HCT116 (cell line): ENCODE measurements around the gene MYO1B. TPM values are rescaled to one million over a fixed set of nuclear protein-coding genes. Genes with fewer than 3 reads are reported as not detected.

Source experiments
- ATAC-seq: fragments of 200-7000 bp; cut with Tn5 transposase; 2 replicates; pipeline ENCODE4 v1.9.1; 2020; ENCODE audit warnings: mild to moderate bottlenecking, moderate library complexity
- BruUV-seq: library from RNA; stranded (reverse); fragments of 400-500 nt; replicated peaks from 2 replicates; lab custom pipeline; 2021; lab: Mats Ljungman, UMichigan
- CTCF ChIA-PET: fragments of 300-600 bp; sonication (Branson Sonifier 250); formaldehyde crosslinking; loops from one replicate; lab custom pipeline; 2021; ENCODE audit warnings: antibody characterized with exemption; lab: Charles Lee
- POLR2A ChIA-PET: fragments of 300-600, 350-600 bp; sonication (Branson Sonifier 250); formaldehyde crosslinking; loops from one replicate; lab custom pipeline; 2021; ENCODE audit warnings: antibody characterized with exemption; lab: Charles Lee
- RAD21 ChIA-PET, 2 experiments: fragments of 300-600 bp; sonication (Branson Sonifier 250); formaldehyde crosslinking; loops; one replicate each; lab custom pipeline; 2023; ENCODE audit warnings: low total read pairs in 2 of 2; ENCODE audit not compliant: uncharacterized antibody in 2 of 2, unreplicated experiment in 2 of 2, low non-redundant PET in 1 of 2; lab: Charles Lee
- DNase-seq: peaks from one replicate; pipeline ENCODE4 v3.0.0-alpha.2; 2010; ENCODE audit warnings: low read depth, low spot score
- H2AFZ ChIP-seq: fragments of 200-600 bp; shearing (Covaris generic), sonication (generic); 2 replicates; pipeline ENCODE4 v1.6.1; 2017; ENCODE audit warnings: low read depth, mixed run types, mixed read lengths, antibody characterized with exemption, low read length; ENCODE audit not compliant: poor library complexity, severe bottlenecking
- H3K27ac ChIP-seq: 2 replicates; pipeline ENCODE4 v1.5.1; 2012; ENCODE audit warnings: low read depth, low read length
- H3K27me3 ChIP-seq: fragments of 200-600 bp; sonication (generic); 2 replicates; pipeline ENCODE4 v1.6.1; 2016; ENCODE audit warnings: mixed run types, low read length, mixed read lengths; ENCODE audit not compliant: insufficient read depth
- H3K36me3 ChIP-seq, 2 experiments: fragments of 200-500 bp in 1 of 2; fragments of 200-600 bp in 1 of 2; sonication (Bioruptor generic) in 1 of 2; sonication (generic) in 1 of 2; 2 replicates each; pipeline versions ENCODE4 v1.5.1 to v1.6.1; 2014 to 2016; ENCODE audit warnings: low read length in 2 of 2, inconsistent platforms in 1 of 2, mixed read lengths in 1 of 2, mixed run types in 1 of 2; ENCODE audit not compliant: insufficient read depth in 2 of 2, control insufficient read depth in 1 of 2
- H3K4me1 ChIP-seq, 2 experiments: fragments of 200-600 bp in 1 of 2; sonication (generic) in 1 of 2; 2 replicates each; pipeline versions ENCODE4 v1.5.1 to v1.6.1; 2012 to 2017; ENCODE audit warnings: low read length in 2 of 2, inconsistent platforms in 1 of 2, mild to moderate bottlenecking in 1 of 2, mixed read lengths in 1 of 2, mixed run types in 1 of 2, moderate library complexity in 1 of 2; ENCODE audit not compliant: insufficient read depth in 2 of 2, control insufficient read depth in 1 of 2
- H3K4me2 ChIP-seq: fragments of 200-600 bp; sonication (generic); 2 replicates; pipeline ENCODE4 v1.6.1; 2017; ENCODE audit warnings: mixed run types, low read length, mixed read lengths
- H3K4me3 ChIP-seq, 2 experiments: fragments of 200-600 bp in 1 of 2; sonication (generic) in 1 of 2; replicated peaks in 1 of 2; 2 replicates each; pipeline ENCODE4 v1.5.1; 2011 to 2016; ENCODE audit warnings: low read length in 2 of 2, control low read depth in 1 of 2, low read depth in 1 of 2, mild to moderate bottlenecking in 1 of 2, mixed read lengths in 1 of 2, mixed run types in 1 of 2
- H3K79me2 ChIP-seq: fragments of 200-600 bp; sonication (generic); 2 replicates; pipeline ENCODE4 v1.6.1; 2017; ENCODE audit warnings: mild to moderate bottlenecking, mixed run types, low read length, moderate library complexity, mixed read lengths; ENCODE audit not compliant: insufficient read depth
- H3K9ac ChIP-seq: fragments of 200-600 bp; sonication (generic); 2 replicates; pipeline ENCODE4 v1.6.1; 2016; ENCODE audit warnings: low read length, mixed read lengths
- H3K9me2 ChIP-seq: fragments of 200-600 bp; sonication (generic), shearing (Covaris generic); 2 replicates; pipeline ENCODE4 v1.6.1; 2017; ENCODE audit warnings: mixed run types, mild to moderate bottlenecking, moderate library complexity; ENCODE audit not compliant: insufficient read depth
- H3K9me3 ChIP-seq, 2 experiments: fragments of 200-500 bp in 1 of 2; fragments of 200-600 bp in 1 of 2; sonication (Bioruptor generic) in 1 of 2; sonication (generic) in 1 of 2; 2 replicates each; pipeline ENCODE4 v1.6.1; 2014 to 2017; ENCODE audit warnings: low read length in 2 of 2, mixed read lengths in 2 of 2, inconsistent platforms in 1 of 2, low read depth in 1 of 2, mild to moderate bottlenecking in 1 of 2, mixed run types in 1 of 2, moderate library complexity in 1 of 2; ENCODE audit not compliant: control insufficient read depth in 1 of 2, insufficient read depth in 1 of 2
- H4K20me1 ChIP-seq: fragments of 200-600 bp; sonication (generic), shearing (Covaris generic); 2 replicates; pipeline ENCODE4 v1.6.1; 2017; ENCODE audit warnings: mixed run types, mild to moderate bottlenecking, moderate library complexity; ENCODE audit not compliant: insufficient read depth
- ATF3 ChIP-seq: IDR thresholded peaks from 2 replicates; pipeline ENCODE4 v1.6.1; 2012
- CTCF ChIP-seq, 3 experiments: fragments of 200-600 bp in 1 of 3; sonication (generic) in 1 of 3; IDR thresholded peaks in 2 of 3; conservative IDR thresholded peaks in 1 of 3; 2 replicates each; pipeline ENCODE4 v1.5.1; 2012 to 2017; ENCODE audit warnings: low read depth in 2 of 3, low read length in 2 of 3, antibody characterized with exemption in 1 of 3, borderline replicate concordance in 1 of 3, control low read depth in 1 of 3, mild to moderate bottlenecking in 1 of 3, mixed read lengths in 1 of 3, mixed run types in 1 of 3, moderate library complexity in 1 of 3; ENCODE audit not compliant: insufficient read depth in 1 of 3
- EGR1 ChIP-seq: IDR thresholded peaks from 2 replicates; pipeline ENCODE4 v1.6.1; 2012; ENCODE audit warnings: low read depth
- ELF1 ChIP-seq: IDR thresholded peaks from 2 replicates; pipeline ENCODE4 v1.6.1; 2012; ENCODE audit warnings: low read depth, borderline replicate concordance
- EZH2 ChIP-seq: fragments of 200-600 bp; sonication (generic); IDR thresholded peaks from 2 replicates; pipeline ENCODE4 v1.6.1; 2017; ENCODE audit warnings: antibody characterized with exemption, mixed run types
- EZH2phosphoT487 ChIP-seq: fragments of 200-600 bp; IDR thresholded peaks from 2 replicates; pipeline ENCODE4 v1.6.1; 2018; ENCODE audit warnings: antibody characterized with exemption, borderline replicate concordance
- FOSL1 ChIP-seq: IDR thresholded peaks from 2 replicates; pipeline ENCODE4 v1.6.1; 2012; ENCODE audit warnings: low read depth
- JUND ChIP-seq: IDR thresholded peaks from 2 replicates; pipeline ENCODE4 v1.6.1; 2012
- POLR2A ChIP-seq: IDR thresholded peaks from 2 replicates; pipeline ENCODE4 v1.7.0; 2011; ENCODE audit warnings: borderline replicate concordance; ENCODE audit not compliant: insufficient read depth, insufficient read length; ENCODE audit errors: extremely low read depth
- POLR2AphosphoS5 ChIP-seq: IDR thresholded peaks from 2 replicates; pipeline ENCODE4 v1.6.1; 2011; ENCODE audit warnings: mild to moderate bottlenecking, low read depth, low read length, moderate library complexity
- REST ChIP-seq: IDR thresholded peaks from 2 replicates; pipeline ENCODE4 v1.6.1; 2012; ENCODE audit warnings: low read depth
- SIN3A ChIP-seq: IDR thresholded peaks from 2 replicates; pipeline ENCODE4 v1.6.1; 2012; ENCODE audit warnings: low read depth
- SP1 ChIP-seq: IDR thresholded peaks from 2 replicates; pipeline ENCODE4 v1.6.1; 2012; ENCODE audit warnings: low read depth
- SRF ChIP-seq: IDR thresholded peaks from 2 replicates; pipeline ENCODE4 v1.6.1; 2012; ENCODE audit warnings: low read depth
- TCF7L2 ChIP-seq: IDR thresholded peaks from 2 replicates; pipeline ENCODE4 v1.7.0; 2011; ENCODE audit warnings: borderline replicate concordance, inconsistent platforms; ENCODE audit not compliant: insufficient read depth, insufficient read length; ENCODE audit errors: extremely low read depth
- YY1 ChIP-seq: IDR thresholded peaks from 2 replicates; pipeline ENCODE4 v1.6.1; 2011; ENCODE audit warnings: low read length, low read depth, moderate library complexity, mild to moderate bottlenecking; ENCODE audit not compliant: insufficient replicate concordance; ENCODE audit errors: extremely low read depth
- ZBTB33 ChIP-seq: IDR thresholded peaks from 2 replicates; pipeline ENCODE4 v1.6.1; 2011; ENCODE audit warnings: mild to moderate bottlenecking, low read length, moderate library complexity; ENCODE audit not compliant: insufficient replicate concordance; ENCODE audit errors: extremely low read depth
- ZFX ChIP-seq: fragments of 450-650 bp; IDR thresholded peaks from 2 replicates; pipeline ENCODE4 v1.6.1; 2017
- ZNF274 ChIP-seq: fragments of 200-500 bp; sonication (Bioruptor generic); IDR thresholded peaks from 2 replicates; pipeline ENCODE4 v1.6.1; 2014; ENCODE audit warnings: mild to moderate bottlenecking, low read depth, low read length, inconsistent platforms
- intact Hi-C: fragments of 100-400 bp; cut with micrococcal nuclease; formaldehyde crosslinking; loops from 2 replicates; pipeline ENCODE4 v1.10.0; 2022
- total RNA-seq: library from RNA; stranded (reverse); gene quantifications from one replicate; pipeline ENCODE4 v1.2.1, GENCODE V29; 2021; ENCODE audit not compliant: unreplicated experiment

The MYO1B gene
- total RNA-seq, 1 experiment from 2014 or later, result 51.7 TPM

- CTCF ChIA-PET, result no interaction called here
- no peaks in the 10 kb centered on the region for H3K9me2 ChIP-seq
- TF ChIP-seq ZBTB33, result no peak
- TF ChIP-seq SIN3A, result no peak
- TF ChIP-seq FOSL1, result no peak
- TF ChIP-seq ZNF274, result no peak
- TF ChIP-seq ELF1, result no peak
- TF ChIP-seq POLR2A, result no peak
- TF ChIP-seq SP1, result no peak
- no peak for TF ChIP-seq EZH2phosphoT487
- no peak for TF ChIP-seq POLR2AphosphoS5
- TF ChIP-seq REST, result no peak
- no peak for TF ChIP-seq ZFX
- TF ChIP-seq TCF7L2, result no peak
- no peak for TF ChIP-seq YY1
- no peak for TF ChIP-seq ATF3
- TF ChIP-seq JUND, result no peak
- no peak for TF ChIP-seq CTCF (IDR thresholded peaks at IDR 0.05 in 2 of 3, conservative IDR thresholded peaks at IDR 0.05 in 1 of 3; ENCODE audit: borderline replicate concordance in 1 of 3, insufficient read depth in 1 of 3, low read depth in 2 of 3, low read length in 2 of 3)
- TF ChIP-seq SRF, result no peak
- TF ChIP-seq EZH2, result no peak
- TF ChIP-seq EGR1, result no peak
- RAD21 ChIA-PET, result no interaction called here
- no peak overlapping the region for H2AFZ ChIP-seq
- ATAC-seq (no peak), DNase-seq (no peak)
- no peak overlapping the region for H3K4me3 ChIP-seq
- BruUV-seq, result no TSS peak
- H3K9me3 ChIP-seq, result no peaks in the 10 kb centered on the region
- H3K27ac ChIP-seq, result no peak overlapping the region
- H3K36me3 ChIP-seq, result no peaks in the 10 kb centered on the region
- H3K79me2 ChIP-seq, result no peaks in the 10 kb centered on the region
- H3K27me3 ChIP-seq, result no peaks in the 10 kb centered on the region
- POLR2A ChIA-PET, result no interaction called here
- intact Hi-C loops, result no loop called here
- peaks cover 0 to 3% of the 10 kb centered on the region in 2 experiments; a peak in 1 of 4 replicates for H3K4me1 ChIP-seq
- H3K4me2 ChIP-seq, result no peak overlapping the region
- H4K20me1 ChIP-seq, result no peaks in the 10 kb centered on the region
- no peak overlapping the region for H3K9ac ChIP-seq
Measured at GRCh38 chr2:191467113-191467512, 221.9 kb downstream of the MYO1B start.
